CD1c-positive myeloid dendritic cell (primary cell): ENCODE data around the gene MED4.

Experiments used
- DNase-seq: peaks from one replicate; pipeline ENCODE4 v3.0.0-alpha.2; 2016; ENCODE audit errors: extremely low spot score

The MED4 gene

GRCh38 chr13:48094781-48095502, at the start of gene MED4:
MED4 (minus strand) TSS chr13:48095104; CDS start chr13:48095078, 26 bp downstream.
- DNase-seq = peak; percentile 99

- peak; percentile 88 for DNase-seq
Measured at GRCh38 chr13:48144413-48145035, 49.6 kb upstream of the MED4 start.

GRCh38 chr13:48142436-48142835, 47.5 kb upstream of the MED4 start:
- DNase-seq = peak; percentile 85

- no peak for DNase-seq
Measured at GRCh38 chr13:48138270-48138669, 43.4 kb upstream of the MED4 start.

GRCh38 chr13:48132961-48133360, 38.1 kb upstream of the MED4 start:
- no peak for DNase-seq

GRCh38 chr13:48131533-48131932, 36.6 kb upstream of the MED4 start:
- DNase-seq = no peak

- peak; percentile 84 for DNase-seq
Measured at GRCh38 chr13:48126944-48127830, 32.3 kb upstream of the MED4 start.

GRCh38 chr13:48125794-48126228, 30.9 kb upstream of the MED4 start:
- DNase-seq = no peak

- DNase-seq = no peak
Measured at GRCh38 chr13:48123812-48124211, 28.9 kb upstream of the MED4 start.

GRCh38 chr13:48121733-48122132, 26.8 kb upstream of the MED4 start:
- no peak for DNase-seq

- DNase-seq = no peak
Measured at GRCh38 chr13:48120241-48120640, 25.3 kb upstream of the MED4 start.

- no peak for DNase-seq
Measured at GRCh38 chr13:48118030-48118429, 23.1 kb upstream of the MED4 start.

GRCh38 chr13:48116808-48117207, 21.9 kb upstream of the MED4 start:
- no peak for DNase-seq

GRCh38 chr13:48113756-48114130, 18.8 kb upstream of the MED4 start:
- DNase-seq = no peak

- DNase-seq = no peak
Measured at GRCh38 chr13:48112896-48113755, 18.2 kb upstream of the MED4 start.

GRCh38 chr13:48110931-48111721, 16.2 kb upstream of the MED4 start:
- no peak for DNase-seq

GRCh38 chr13:48110132-48110868, 15.4 kb upstream of the MED4 start:
- DNase-seq = no peak

GRCh38 chr13:48108106-48108505, 13.2 kb upstream of the MED4 start:
- no peak for DNase-seq

GRCh38 chr13:48097793-48098192, 2.9 kb upstream of the MED4 start:
- DNase-seq = no peak

GRCh38 chr13:48096670-48097069, 1.8 kb upstream of the MED4 start:
- DNase-seq = no peak
